Left renal pelvis (tissue), 4 donors: ENCODE measurements around the gene CDK4. TPM values are rescaled to one million over a fixed set of nuclear protein-coding genes. Genes with fewer than 3 reads are reported as not detected.
"Not testable (repeated sequence)": the region's sequence is repeated elsewhere in the genome, so short reads cannot be mapped to it uniquely, and the experiment has no call there.

Experiments
- DNase-seq, 4 donors: peaks; one replicate each; pipeline ENCODE4 v3.0.0-alpha.2; 2013; ENCODE audit warnings: low read depth in 4 of 4, low spot score in 3 of 4
- polyA plus RNA-seq, 4 donors: library from polyadenylated mRNA; unstranded; fragments of 120-200 nt; gene quantifications; one replicate each; pipeline ENCODE4 v1.2.1, GENCODE V29; 2013; ENCODE audit not compliant: insufficient read length in 4 of 4

The CDK4 gene
- polyA plus RNA-seq = 100 to 1,000 TPM; 199 to 236 (median 214) TPM

DNA sequence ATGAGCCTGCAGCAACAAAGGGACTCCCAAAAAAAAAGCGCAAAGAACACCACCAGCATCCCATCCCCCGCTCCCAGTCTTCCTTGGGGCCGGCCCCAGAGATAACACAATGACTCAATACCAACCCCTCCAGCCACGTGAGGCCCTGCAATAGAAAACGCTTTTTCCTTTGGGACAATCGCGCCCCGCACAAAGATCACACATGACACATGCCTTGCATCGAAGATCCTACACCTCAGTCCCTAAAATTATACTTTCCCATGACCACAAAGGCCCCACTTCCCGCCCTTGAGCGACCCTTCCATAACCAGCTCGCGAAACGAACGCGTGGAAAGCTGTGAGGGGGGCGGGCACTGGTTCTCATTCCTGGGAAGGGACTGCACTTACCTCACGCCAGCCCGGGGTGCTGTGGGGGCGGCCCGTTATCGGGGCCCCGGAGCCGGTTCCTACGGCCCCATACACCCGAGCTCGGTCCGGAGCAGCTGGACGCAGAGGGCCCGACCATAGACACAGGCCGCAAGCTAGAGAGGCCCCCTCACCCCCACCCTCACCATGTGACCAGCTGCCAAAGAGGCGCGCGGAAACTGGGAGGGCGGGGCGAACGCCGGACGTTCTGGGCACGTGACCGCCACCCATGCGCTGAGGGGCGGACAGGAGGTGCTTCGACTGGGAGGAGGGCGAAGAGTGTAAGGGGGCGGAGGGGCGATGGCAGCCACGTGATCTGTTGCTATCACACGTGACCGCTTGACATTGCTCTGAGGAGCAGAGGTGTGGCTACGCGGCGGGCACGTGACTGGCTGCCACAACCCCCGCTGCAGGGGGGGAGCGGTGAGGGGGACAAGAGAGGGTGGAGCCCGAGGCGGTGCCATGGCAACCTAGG lies at the start of gene CDK4:
Gene CDK4, minus strand, starts transcription at position 523 of the 880 bp plus-strand sequence. CDS start 593 bp downstream, outside the sequence.
- peak; percentile 96 to 98 (median 97) for DNase-seq

DNA sequence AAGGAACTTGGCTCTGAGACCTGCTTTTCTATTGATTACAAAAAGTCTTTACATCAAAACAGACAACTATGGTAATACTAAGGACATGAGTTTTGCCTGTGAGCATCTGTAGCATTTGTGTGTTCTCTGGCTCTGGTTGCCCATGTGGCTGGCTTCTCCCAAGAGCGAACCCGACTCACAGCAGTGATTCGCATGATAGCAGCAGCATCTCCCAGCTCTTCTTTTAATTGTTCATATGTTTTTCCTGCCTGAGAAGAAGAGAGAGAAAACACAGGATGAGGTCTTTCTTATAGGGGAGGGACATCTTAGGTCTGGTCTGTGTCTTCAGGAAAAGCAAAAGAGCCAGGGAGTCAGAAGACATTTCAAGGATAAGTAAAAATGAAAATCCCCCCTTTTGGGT lies 48.9 kb upstream of the CDK4 start:
- no peak for DNase-seq

DNA sequence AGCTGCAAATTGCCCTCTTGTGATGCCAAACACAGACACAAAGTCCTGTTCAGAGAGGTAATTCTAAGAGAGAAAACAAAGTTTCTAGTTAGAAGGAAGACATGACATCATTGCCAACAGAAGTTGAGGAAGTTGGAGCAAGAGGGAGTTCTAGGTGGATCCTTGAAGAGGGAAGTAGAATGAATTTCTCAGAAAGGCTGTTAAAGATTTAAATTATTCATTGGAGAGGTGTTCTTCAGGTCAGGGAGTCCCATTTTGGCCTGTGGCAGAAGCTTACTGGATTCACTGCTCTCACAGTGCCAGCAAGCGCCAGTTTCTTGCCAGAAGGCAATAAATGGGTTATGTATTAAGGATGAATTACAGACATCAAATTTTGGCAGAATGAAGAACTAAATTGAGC lies 45.8 kb upstream of the CDK4 start:
- no peak for DNase-seq

DNA sequence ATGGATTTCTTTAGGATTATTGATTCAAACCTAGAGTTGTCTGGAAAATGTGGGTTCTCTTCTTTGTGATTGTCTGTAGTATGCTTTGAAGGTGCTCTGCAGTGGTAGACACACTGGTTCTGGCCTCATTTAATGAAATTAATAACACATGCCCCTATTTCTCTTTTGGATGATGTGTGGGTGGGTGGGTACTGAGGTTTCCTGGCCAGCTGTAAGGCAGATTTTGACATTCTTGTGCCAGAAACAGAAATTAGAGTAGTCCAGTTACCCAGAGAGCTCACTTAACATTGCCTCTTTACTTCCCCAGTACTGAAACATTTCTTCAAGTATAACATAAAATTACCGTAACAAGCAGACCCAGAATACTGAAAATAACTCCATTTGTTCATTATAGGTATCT lies 44.9 kb upstream of the CDK4 start:
- no peak for DNase-seq

DNA sequence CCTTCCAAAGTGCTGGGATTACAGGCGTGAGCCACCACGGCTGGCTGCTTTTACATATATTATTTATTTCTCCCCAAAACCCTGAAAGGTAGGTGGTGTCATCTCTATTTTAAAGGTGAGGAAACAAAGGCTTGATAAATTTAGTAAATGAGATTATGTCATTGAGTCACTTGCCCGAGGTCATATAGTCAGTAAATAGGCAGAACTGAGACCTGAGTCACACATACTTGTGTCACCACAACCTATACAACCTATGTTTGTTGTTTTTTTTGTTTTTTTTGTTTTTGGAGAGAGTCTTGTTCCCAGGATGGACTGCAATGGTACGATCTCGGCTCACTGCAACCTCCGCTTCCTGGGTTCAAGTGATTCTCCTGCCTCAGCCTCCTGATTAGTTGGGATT lies 43.2 kb upstream of the CDK4 start:
- no peak for DNase-seq

DNA sequence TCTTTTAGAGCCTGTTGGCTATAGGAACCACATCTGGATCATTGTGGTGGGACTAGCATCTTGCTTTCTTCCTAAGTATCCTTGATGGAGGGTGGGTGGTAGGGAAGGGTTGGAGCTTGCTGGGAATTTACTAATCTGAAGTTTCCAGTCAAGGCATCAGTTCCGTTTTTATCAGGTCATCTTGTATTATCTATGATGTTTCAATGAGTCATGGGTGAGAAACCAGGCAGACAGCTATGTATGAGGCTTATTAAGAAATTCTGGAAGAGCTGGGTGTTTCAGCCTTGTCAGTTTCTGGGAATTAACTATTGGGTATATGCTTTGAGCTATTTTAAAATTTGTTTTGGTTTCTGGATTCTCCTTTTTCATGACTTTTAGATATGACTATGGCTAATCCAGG lies 41.8 kb upstream of the CDK4 start:
- no peak for DNase-seq

DNA sequence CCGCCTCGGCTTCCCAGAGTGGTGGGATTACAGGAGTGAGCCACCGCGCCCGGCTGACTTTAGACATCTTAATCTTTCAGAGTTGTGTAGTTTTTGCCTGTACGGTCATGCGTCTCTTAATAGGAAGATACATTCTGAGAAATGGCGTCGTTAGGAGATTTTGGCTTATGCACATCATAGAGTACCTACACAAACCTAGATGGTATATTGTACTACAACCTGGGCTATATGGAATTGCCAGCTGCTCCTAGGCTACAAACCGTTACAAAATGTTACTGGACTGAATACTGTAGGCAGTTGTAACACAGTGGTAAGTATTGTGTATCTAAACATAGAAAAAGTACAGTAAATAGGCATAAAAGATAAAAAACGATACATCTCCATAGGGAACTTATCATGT lies 31.8 kb upstream of the CDK4 start:
- no peak for DNase-seq

DNA sequence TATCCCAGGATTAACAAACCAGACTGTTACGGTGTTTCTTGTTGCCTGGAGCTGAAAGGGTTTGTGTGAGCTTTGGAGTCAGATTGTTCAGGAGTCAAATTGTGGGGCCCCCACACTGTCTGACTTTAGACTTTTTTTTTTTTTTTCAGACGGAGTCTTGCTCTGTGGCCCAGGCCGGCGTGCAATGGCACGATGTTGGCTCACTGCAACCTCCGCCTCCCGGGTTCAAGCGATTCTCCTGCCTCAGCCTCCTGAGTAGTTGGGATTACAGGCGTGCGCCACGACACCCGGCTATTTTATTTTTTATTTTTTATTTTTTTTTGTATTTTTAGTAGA lies 31.3 kb upstream of the CDK4 start:
- no peak for DNase-seq

DNA sequence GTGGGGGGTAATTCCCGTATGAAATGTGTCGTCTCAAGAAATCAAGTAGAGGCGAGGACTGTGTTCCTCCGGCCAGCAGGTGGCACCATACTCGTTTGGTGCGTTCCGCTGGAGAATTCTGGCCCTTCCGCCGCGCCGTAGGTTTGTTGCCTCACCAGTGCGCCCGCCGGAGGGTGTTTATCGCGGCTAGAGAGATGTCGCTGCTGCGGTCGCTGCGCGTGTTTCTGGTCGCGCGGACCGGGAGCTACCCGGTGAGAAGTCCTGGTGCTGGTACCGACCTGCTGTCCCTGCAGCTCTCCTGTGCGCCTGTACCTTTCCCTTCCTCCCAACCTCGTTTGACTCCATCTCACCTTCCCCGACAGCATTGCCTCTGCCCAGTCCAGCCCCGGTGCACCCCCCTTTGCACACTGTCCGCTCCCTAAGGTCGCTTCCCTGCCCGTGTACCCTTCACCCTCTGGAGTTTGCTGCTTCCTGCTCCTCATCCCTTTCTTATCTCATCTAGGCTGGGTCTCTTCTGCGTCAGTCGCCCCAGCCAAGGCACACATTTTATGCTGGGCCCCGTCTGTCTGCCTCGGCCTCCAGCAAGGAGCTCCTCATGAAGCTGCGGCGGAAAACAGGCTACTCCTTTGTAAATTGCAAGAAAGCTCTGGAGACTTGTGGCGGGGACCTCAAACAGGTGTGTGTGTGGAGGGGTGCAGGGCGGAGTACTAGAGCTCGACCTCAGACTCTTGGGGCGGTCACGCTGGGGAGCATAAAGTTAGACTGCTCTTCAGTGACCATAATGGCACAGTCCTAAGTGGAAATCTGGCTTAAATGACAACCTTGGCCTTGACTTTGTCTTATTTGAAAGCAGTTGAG lies 30.7 kb upstream of the CDK4 start, which contains the start of gene TSFM:
Gene TSFM, plus strand, starts transcription at position 180 of the 858 bp plus-strand sequence. Its CDS starts 15 bp downstream, at position 195.
- DNase-seq = peak; percentile 82 to 94 (median 91)

DNA sequence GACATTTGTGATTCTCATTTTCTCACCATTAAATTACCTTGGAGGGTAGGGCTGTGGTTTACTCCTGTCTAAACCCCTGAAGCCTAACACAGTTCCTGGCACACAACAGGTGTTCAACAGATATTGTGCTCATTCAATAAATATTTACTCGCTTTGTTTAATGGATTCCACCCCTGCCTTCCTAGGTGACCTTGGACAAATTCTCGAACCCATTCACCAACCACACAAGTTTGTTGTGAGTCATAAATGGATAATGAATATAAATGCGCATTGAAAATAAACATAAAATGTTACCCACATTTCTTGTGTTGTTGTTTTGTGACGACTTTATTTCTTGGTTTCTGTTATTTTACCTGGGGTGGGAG lies 30.1 kb upstream of the CDK4 start:
- no peak for DNase-seq

DNA sequence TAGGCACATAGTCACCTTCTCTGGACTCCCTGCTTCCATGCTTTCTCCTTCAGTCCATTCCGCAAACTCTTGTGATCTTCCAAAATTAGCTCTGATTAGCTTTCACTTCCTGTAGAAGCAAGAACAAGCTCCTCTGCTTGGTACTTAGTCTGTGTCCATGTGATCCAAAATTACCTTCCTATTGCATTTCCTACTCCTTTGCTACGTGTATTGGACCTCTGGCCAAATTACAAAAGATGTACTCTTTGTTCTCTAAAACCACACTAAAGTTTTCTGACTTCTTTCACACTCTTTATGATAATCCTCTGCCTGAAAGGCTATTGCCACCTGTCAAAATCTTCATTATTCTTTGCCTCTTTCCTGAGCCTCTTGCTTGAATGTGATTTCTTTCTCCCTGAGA lies 29.7 kb upstream of the CDK4 start:
- no peak for DNase-seq

DNA sequence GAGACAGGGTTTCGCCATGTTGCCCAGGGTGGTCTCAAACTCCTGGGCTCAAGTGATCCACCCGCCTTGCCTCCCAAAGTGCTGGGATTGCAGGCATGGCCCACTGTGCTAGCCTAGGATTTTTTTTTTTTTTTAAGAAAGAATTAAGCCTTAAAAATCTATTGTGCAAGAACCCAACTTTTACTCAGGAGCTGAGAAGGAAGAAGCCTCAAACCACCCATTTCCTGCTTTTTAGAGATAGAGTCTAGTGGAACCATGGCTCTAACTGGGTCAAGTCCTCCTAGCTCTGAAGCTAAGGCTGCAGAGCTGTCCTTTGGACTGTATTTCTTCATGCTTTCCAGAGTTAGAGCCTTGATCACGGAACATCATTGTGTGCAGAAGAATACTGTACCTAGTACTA lies 29.1 kb upstream of the CDK4 start:
- DNase-seq = no peak

DNA sequence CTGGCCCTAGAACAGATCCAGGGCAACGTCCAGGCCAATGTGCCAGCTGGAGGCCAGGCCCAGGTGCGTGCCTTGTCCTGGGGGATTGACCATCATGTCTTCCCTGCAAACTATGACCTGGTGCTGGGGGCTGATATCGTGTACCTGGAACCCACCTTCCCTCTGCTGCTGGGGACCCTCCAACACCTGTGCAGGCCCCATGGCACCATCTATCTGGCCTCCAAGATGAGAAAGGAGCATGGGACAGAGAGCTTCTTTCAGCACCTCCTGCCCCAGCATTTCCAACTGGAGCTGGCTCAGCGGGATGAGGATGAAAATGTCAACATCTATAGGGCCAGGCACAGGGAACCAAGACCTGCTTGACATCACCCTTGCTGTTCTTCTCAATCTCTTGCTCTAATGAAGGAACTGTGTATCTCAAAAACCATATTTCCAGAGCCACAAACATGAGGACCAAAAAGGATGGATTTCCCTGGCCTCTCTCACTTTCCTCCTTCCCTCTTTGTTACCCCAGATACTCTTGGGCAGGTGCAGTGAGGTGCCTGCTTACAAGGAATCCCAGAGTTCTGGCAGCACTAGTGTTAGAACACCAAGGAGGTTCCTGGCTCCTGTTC lies 28.3 kb upstream of the CDK4 start:
- no peak for DNase-seq

DNA sequence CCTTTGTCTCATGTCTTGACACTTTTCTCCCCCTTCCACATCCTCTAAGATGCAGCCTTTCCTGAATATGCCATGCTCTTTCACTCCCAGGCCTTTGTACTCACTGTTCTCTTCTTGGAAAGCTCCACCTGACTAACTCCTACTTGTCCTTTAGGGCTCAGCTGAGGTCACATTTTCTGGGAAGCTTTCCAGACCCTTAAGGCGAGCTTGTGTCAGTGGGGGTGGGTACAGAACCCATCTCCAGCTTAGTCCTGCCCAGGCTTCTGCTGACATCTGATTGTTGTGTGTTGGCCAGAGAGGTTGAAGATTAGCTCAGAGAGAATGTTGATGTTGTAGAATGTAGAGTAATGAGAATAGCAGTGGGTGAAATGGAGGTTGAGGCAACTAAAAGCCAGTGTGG lies 27.6 kb upstream of the CDK4 start:
- no peak for DNase-seq

DNA sequence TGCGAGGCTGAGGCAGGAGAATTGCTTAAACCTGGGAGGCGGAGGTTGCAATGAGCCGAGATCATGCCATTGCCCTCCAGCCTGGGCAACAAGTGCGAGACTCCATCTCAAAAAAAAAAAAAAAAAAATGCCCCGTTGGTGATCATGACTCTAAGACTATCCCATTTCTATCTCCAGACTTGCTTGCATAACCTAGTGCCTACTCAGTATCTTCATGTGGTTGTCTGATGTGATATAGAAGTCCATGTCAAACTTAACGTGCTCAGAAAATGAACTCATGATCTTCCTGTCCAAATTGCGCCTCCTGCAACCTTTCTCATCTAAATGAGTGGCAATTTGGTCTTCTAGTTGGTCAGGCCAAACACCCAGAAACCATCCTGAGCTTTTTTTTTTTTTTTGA lies 25.8 kb upstream of the CDK4 start:
- no peak for DNase-seq

DNA sequence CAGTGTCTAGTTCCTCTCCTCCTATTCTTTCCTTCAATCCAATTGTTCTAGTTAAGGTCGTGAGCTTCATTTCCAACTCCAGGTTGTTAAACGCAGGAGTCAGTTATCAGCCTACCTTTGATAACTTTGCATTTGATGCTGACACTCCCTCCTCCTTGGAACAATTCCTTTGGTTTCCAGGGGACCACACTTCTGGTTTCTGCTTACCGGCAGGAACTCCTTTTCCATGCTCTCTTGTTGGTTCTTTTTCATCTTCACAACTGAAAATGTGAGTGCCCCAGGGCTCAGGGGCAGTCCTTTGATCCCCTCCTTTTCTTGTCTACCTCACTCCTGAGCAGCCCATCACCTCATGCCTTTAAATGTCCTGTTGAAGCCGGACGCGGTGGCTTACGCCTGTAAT lies 25.3 kb upstream of the CDK4 start:
- DNase-seq = no peak

DNA sequence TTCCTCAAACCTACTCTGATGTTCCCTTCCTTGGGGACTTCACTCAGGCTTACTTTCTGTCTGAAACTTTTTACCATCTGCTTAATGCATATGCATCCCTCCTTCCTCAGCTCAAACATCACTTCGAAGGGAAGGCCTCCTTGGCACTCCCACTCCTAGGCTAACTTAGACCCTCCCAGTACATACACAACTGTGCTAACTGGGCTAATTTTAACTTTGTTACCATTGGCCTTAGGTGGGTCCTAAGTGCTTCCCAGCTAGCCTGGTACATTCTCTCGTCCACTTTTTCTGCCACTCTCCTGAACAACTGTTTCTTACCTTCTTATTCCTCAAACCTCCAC lies 24.1 kb upstream of the CDK4 start:
- no peak for DNase-seq

DNA sequence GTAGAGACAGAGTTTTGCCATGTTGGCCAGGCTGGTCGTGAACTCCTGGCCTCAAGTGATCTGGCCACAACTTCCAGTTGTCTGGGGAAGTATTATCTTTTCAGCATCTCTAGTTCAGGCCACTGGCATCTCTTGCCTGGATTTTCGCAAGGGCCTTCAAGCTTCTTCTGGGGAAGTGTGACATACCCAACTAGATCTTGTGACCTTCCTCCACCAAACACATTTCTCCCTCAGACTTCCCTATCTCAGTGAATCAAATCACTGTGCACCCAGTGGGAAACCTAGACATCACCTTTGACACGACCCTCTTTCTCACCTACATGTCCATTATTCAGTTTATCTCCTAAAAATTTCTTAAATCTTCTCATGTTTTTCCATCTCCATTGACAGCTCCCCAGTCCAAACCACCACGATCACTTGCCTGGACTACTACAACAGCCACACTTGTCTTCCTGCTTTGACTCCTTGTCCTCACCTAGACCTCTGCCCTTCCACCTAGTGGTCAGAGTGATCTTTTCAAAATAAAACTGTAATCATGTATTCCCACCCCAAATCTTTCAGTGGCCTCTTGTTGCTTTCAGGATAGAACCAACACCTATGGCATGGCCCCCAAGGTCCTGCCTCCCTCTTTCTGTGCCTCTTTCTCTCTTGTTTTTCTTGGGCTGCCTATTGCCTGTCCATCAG lies 23.6 kb upstream of the CDK4 start:
- no peak for DNase-seq

DNA sequence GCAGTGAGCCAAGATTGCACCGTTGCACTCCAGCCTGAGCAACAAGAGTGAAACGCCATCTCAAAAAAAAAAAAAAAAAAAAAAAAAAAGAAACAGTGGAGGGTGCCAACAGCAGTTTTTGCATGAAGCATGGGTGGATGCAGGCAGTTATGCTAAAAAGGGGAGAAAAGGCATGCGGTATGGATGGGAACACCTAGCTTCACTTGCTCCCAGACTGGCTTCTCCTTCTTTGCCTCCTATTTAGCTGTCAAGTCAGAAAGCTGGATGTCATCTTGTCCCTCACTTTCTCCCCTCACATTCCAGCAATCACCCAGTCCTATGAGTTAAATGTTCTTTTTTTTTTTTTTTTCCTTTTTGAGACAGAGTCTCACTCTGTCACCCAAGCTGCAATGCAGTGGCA lies 22.9 kb upstream of the CDK4 start:
- DNase-seq = no peak

DNA sequence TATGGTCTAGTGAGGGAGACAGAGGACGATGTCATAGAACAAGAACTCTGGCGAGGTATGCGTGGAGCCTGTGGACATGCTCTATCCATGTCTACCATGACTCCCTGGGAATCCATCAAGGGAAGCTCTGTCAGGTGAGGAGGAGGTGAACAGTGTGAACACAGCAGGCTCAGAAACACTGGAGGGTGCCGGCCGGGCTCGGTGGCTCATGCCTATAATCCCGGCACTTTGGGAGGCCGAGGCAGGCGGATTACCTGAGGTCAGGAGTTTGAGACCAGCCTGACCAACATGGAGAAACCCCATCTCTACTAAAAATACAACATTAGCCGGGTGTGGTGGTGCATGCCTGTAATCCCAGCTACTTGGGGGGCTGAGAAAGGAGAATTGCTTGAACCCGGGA lies 22.5 kb upstream of the CDK4 start:
- DNase-seq = not testable (repeated sequence)
